Activated CD4-positive, alpha-beta T cell treated with anti-CD3 and anti-CD28 coated beads, Interleukin-10, Interleukin-2, amounts not matched to agents 100 ng/mL and 50 ng/mL, durations not matched to agents 16 hours and 8 hours (primary cell): ENCODE measurements around the gene SPECC1.
"Not testable (repeated sequence)": the region's sequence is repeated elsewhere in the genome, so short reads cannot be mapped to it uniquely, and the experiment has no call there.

Experiments
- DNase-seq: peaks from one replicate; pipeline ENCODE4 v3.0.0-alpha.2; 2020

The SPECC1 gene

GRCh38 chr17:20097330-20097729 is 88.2 kb downstream of the SPECC1 start:
- DNase-seq: no peak

GRCh38 chr17:20098314-20098713 is 89.2 kb downstream of the SPECC1 start:
- no peak for DNase-seq

- DNase-seq: not testable (repeated sequence)
Measured at GRCh38 chr17:20100806-20101205, 91.6 kb downstream of the SPECC1 start.

GRCh38 chr17:20103454-20104446 is 94.6 kb downstream of the SPECC1 start:
- no peak for DNase-seq

- no peak for DNase-seq
Measured at GRCh38 chr17:20105539-20106280, 96.6 kb downstream of the SPECC1 start.

GRCh38 chr17:20106446-20106845 is 97.3 kb downstream of the SPECC1 start:
- DNase-seq: not testable (repeated sequence)

GRCh38 chr17:20109076-20109475 is 99.9 kb downstream of the SPECC1 start:
- no peak for DNase-seq

GRCh38 chr17:20111538-20111937 is 102.4 kb downstream of the SPECC1 start:
- DNase-seq: no peak

- DNase-seq: no peak
Measured at GRCh38 chr17:20114466-20114865, 105.3 kb downstream of the SPECC1 start.

GRCh38 chr17:20116683-20117309 is 107.6 kb downstream of the SPECC1 start:
- peak; percentile 64 for DNase-seq

- no peak for DNase-seq
Measured at GRCh38 chr17:20118280-20118679, 109.1 kb downstream of the SPECC1 start.

- no peak for DNase-seq
Measured at GRCh38 chr17:20120836-20121235, 111.7 kb downstream of the SPECC1 start.

- DNase-seq: peak; percentile 69
Measured at GRCh38 chr17:20121359-20122253, 112.4 kb downstream of the SPECC1 start.

- no peak for DNase-seq
Measured at GRCh38 chr17:20122254-20122879, 113.2 kb downstream of the SPECC1 start.

- no peak for DNase-seq
Measured at GRCh38 chr17:20123209-20123608, 114.0 kb downstream of the SPECC1 start.

- DNase-seq: no peak
Measured at GRCh38 chr17:20125724-20126123, 116.6 kb downstream of the SPECC1 start.

GRCh38 chr17:20127360-20128035 is 118.3 kb downstream of the SPECC1 start:
- no peak for DNase-seq

GRCh38 chr17:20128036-20128667 is 119.0 kb downstream of the SPECC1 start:
- DNase-seq: no peak

GRCh38 chr17:20133517-20133916 is 124.4 kb downstream of the SPECC1 start:
- DNase-seq: no peak

- DNase-seq: no peak
Measured at GRCh38 chr17:20141198-20141972, 132.2 kb downstream of the SPECC1 start.
